Hematopoietic multipotent progenitor cell treated with erythropoietin and hydrocortisone succinate and interleukin-3 and kit ligand, for 6 days (in vitro differentiated cells): ENCODE measurements around the gene EIF4ENIF1.
A peak's percentile ranks its signal among the peaks of the same experiment; 100 is the strongest.
"Not testable (repeated sequence)": the region's sequence is repeated elsewhere in the genome, so short reads cannot be mapped to it uniquely, and the experiment has no call there.

Experiments used
- DNase-seq: peaks from one replicate; pipeline ENCODE4 v3.0.0-alpha.2; 2015

The EIF4ENIF1 gene

GRCh38 chr22:31491218-31491962, 1.7 kb upstream of the EIF4ENIF1 start:
- no peak for DNase-seq

GRCh38 chr22:31490496-31490925, 869 bp upstream of the EIF4ENIF1 start:
- peak; percentile 88 for DNase-seq

GRCh38 chr22:31488988-31489617, 539 bp downstream of the EIF4ENIF1 start:
- peak; percentile 63 for DNase-seq

GRCh38 chr22:31488346-31488883, 1.2 kb downstream of the EIF4ENIF1 start:
- peak; percentile 17 for DNase-seq

- no peak for DNase-seq
These were observed 2.7 kb downstream of the EIF4ENIF1 start for GRCh38 chr22:31486951-31487350.

GRCh38 chr22:31486369-31486768, 3.3 kb downstream of the EIF4ENIF1 start:
- DNase-seq = not testable (repeated sequence)

- DNase-seq = not testable (repeated sequence)
These were observed 7.2 kb downstream of the EIF4ENIF1 start for GRCh38 chr22:31482470-31482869.

GRCh38 chr22:31481129-31481528, 8.5 kb downstream of the EIF4ENIF1 start:
- DNase-seq = no peak

- no peak for DNase-seq
These were observed 12.3 kb downstream of the EIF4ENIF1 start for GRCh38 chr22:31477329-31477728.

GRCh38 chr22:31475800-31476199, 13.8 kb downstream of the EIF4ENIF1 start:
- no peak for DNase-seq

GRCh38 chr22:31474743-31475142, 14.9 kb downstream of the EIF4ENIF1 start:
- DNase-seq = no peak

GRCh38 chr22:31465307-31465706, 24.3 kb downstream of the EIF4ENIF1 start:
- DNase-seq = no peak

- DNase-seq = no peak
These were observed 27.9 kb downstream of the EIF4ENIF1 start for GRCh38 chr22:31461699-31462098.

- peak; percentile 70 for DNase-seq
These were observed 37.7 kb downstream of the EIF4ENIF1 start for GRCh38 chr22:31451709-31452571.

GRCh38 chr22:31449506-31449905, 40.1 kb downstream of the EIF4ENIF1 start:
- peak; percentile 40 for DNase-seq

- no peak for DNase-seq
These were observed 41.3 kb downstream of the EIF4ENIF1 start for GRCh38 chr22:31448382-31448781.

- DNase-seq = no peak
These were observed 42.3 kb downstream of the EIF4ENIF1 start for GRCh38 chr22:31447337-31447736.

- DNase-seq = no peak
These were observed 42.9 kb downstream of the EIF4ENIF1 start for GRCh38 chr22:31446767-31447166.

GRCh38 chr22:31446208-31446607, 43.4 kb downstream of the EIF4ENIF1 start:
- no peak for DNase-seq

- DNase-seq = no peak
These were observed 44.0 kb downstream of the EIF4ENIF1 start for GRCh38 chr22:31445642-31446041.

GRCh38 chr22:31443516-31443915, 46.1 kb downstream of the EIF4ENIF1 start:
- DNase-seq = no peak

GRCh38 chr22:31442768-31443489, 46.7 kb downstream of the EIF4ENIF1 start:
- DNase-seq = no peak
